ENCODE data around the gene ATRAID. TPM values are rescaled to one million over a fixed set of nuclear protein-coding genes. Genes with fewer than 3 reads are reported as not detected.

ATRAID gene
- total RNA-seq, 1 donor from 2014 or later: 88.3 TPM

DNA sequence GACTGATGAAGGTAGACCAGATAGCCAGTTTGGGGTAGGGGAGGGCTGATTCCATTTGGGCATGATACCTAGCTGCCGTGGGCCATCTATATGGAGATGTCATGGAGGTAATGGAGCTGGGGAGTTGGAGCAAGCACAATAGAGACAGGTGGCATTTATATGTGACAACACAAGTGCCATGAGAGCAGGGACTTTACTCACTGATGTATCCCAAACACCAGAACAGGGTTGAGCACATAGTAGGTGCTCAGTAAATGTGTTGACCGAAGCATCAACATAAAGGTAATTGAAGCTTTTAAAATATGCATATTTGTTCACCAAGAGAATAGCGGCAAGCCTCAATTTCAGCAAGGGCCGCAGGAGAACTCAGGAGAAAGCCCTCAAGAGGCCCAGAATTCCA is 36.1 kb downstream of the ATRAID start:
- no peak for DNase-seq (ENCODE audit: low spot score)

DNA sequence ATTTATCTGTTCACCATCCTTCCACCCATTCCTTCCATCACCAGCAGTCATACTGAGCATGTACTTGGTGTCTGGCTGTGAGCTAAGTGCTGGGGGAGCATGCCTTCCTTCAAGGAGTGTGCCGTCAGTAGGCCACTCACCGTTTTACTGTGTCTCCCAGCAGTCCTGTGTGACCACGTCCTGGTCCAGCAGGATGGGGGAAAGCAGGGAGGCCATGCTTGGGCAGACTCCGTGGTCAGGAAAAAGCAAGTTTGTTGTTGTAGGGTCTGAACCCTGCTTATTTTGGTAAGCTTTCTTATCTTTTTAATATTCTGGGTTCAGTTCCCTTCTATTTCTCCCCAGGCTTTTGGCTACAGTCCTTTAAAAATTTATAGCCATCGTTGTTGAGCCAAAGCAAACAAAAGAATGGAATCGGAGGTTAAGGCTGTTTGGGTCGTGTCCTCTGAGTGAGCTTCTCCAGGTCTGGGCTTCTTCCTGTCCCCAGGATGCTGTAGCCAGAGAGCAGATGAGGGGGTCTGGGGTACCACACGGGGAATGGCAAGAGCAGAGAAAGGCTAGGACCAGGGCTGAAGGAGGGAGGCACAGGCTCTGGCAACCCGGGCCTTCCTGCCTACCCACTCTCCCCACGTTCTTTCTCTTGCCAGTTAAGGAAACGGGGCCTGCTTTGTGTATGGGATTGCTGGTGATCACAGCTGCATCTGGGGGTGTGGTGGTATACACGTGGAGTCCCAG is 37.5 kb downstream of the ATRAID start:
- no peak for DNase-seq (ENCODE audit: low spot score)

GRCh38 chr2:27249891-27250651 is 38.2 kb downstream of the ATRAID start:
- DNase-seq (ENCODE audit: low spot score): no peak

GRCh38 chr2:27250652-27251379 is 39.0 kb downstream of the ATRAID start:
- DNase-seq (ENCODE audit: low spot score): no peak

GRCh38 chr2:27251766-27252165 is 39.9 kb downstream of the ATRAID start:
- no peak for DNase-seq (ENCODE audit: low spot score)

DNA sequence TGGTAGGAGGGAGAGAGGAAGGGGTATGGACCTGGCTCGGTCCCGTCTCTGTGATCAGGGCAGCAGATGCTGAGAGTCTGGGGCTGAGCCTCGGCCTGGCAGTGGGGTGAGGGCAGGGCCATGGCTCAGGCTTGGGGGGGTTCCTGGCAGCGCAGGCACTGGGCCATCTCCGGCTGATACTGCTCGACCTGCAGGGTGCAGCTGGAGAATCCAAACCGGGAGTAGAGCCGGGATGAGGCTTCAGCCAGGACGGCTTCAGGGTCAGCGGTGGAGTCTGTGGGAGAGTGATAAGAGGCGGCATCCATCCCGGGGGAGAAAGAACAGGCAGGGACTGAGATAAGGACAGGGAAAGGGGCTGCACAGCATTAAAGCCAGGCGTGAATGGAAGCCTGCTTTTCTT is 43.3 kb downstream of the ATRAID start:
- no peak for DNase-seq (ENCODE audit: low spot score)

DNA sequence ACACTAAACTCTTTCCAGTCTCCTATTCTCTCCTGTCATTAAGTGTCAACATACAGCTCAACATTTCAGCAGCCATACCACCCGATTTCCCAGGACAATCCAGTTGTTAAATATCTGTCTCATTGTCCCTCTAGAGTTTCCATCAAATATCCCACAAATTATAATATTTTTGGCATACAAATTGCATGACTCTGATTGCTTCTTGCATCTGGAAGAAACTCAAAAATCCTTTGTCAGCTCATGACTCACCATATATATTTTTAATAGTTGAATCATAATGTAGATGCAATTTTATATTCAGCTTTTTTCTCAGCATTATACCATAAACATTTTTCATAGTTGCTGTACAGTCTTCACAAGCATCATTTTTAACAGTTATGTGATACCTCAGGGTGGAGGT is 43.8 kb downstream of the ATRAID start:
- no peak for DNase-seq (ENCODE audit: low spot score)

DNA sequence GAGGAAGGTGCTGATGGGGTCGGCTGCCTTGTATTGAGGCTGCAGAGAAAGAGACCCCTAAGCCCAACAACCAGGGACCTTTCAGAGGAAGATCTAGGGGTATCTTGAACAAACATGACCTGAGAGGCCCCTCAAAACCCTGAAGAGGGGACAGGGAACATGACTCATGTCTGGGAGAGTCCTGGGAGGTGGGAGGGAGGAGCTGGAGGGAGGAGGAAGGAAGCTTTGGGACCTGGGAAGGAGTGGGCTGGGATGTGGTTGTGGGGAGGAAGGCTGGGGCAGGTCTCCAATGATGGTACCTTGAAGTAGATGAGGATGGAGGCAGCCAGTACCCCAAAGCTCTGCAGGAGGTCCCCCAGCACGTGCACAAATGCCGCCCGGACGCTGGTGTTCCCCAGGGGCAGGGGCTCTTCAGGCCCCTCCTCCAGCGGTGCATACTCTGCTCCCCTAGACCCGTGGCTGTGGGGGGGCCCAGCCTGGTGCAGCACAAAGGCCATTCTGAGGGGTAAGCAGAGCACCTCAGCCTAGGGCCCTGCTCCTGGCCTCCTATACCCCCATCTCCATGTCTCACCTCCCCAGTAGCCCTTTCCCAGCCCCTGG is 45.1 kb downstream of the ATRAID start:
- no peak for DNase-seq (ENCODE audit: low spot score)

DNA sequence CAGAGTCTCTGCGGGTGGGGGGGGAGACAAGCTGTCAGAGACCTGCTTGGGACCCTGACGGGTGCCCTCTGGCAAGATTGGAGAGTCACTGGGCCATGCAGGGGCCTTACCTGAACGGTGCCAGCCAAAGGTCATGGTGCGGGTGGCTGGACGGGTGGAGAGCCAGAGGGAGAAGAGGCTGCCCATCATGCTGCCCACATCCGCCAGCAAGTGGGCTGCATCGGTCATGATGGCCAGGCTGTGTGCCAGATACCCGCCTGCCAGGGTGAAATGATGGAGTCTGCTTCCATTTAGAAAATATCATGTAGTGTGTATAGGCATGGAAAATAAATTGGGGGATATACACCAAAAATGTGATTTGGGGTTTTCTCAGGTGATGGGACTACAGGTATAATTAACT is 46.2 kb downstream of the ATRAID start:
- no peak for DNase-seq (ENCODE audit: low spot score)

DNA sequence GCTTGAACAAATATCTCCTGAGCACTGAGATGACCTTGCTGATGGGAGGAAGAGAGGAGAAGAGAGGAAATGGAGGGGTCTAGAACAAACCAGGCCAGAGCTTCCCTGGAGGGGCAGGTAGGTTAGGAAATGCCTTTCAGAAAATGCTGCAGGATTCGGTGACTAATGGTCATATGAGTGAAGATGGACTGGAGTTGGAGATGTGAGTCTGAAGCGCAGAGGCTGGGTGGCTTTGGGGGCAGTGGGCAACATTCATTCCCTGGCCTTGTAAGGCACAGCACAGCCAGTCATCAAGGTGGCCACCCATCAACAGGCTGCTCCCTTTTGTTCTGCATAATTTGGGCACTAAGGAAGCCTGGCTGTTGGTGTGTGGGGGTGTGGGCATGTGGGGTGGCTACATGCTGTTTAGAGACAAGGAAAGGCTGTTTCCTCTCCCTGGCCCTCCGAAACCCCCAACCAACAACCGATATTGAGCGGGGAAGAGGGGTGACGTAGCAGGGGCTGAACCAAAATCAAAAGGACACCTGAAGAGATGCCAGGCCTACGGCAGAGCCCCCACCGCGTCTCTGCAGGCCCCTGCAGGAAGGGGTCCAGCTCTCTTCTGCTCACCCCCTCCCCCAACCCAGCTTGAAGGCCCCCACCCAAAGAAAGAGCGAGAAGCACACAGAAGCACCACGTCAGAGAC is 49.5 kb downstream of the ATRAID start:
- no peak for DNase-seq (ENCODE audit: low spot score)

- DNase-seq (ENCODE audit: low spot score): no peak
These were observed 50.1 kb downstream of the ATRAID start for GRCh38 chr2:27261926-27262298.

GRCh38 chr2:27262379-27263286 is 50.8 kb downstream of the ATRAID start, which contains the start of gene SLC30A3:
TSS of gene SLC30A3 (minus strand) at chr2:27263047. CDS start at chr2:27262906, 141 bp downstream.
- DNase-seq (ENCODE audit: low spot score): no peak

DNA sequence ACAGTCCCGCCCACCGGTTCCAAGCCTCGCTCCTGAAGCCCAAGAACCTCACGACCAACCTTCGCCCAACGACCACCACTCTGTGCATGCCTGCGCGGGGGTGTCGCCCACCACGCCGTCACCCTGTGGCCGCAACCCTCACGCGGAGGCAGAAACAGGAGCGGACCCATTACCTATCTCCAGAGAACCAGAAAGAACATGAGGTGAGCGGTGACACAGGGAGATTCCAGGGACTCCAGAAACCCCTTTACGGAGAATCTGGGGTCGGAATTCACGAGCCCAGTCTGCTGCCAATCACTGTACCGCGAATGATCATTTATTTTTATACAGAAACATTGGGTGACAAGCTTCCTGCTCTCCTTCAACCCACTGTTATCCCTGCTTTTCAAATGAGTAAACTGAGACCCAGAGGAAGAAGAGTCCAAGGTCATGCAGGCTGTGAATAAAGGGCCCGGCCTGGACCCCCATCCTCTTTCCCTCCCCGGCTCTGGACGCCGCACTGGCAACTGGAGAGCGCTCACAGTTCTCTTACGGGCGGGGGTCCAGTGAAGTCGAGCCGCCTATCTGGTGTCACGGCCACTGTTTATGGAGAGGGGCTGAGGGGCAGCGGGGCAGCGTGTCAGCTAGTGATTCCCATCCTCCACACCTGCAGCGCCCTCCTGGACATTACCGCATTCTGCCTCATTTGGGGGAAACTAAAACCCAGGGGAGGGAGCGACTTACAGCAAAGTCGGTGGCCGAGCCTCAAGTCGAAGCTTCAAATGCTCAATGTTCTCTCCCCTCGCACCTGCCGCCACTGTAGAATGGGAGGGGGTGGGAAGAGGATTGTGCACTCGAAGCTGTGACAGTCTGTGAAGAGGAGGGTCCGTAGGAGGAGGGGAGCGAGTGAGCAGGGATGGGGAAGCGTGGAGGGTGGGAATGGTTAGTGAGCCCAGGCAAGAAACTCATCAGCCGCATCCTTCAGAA is 51.7 kb downstream of the ATRAID start:
- DNase-seq (ENCODE audit: low spot score): no peak

- DNase-seq (ENCODE audit: low spot score): no peak
These were observed 52.5 kb downstream of the ATRAID start for GRCh38 chr2:27264253-27264752.

- DNase-seq (ENCODE audit: low spot score): no peak
These were observed 53.1 kb downstream of the ATRAID start for GRCh38 chr2:27264753-27265535.

DNA sequence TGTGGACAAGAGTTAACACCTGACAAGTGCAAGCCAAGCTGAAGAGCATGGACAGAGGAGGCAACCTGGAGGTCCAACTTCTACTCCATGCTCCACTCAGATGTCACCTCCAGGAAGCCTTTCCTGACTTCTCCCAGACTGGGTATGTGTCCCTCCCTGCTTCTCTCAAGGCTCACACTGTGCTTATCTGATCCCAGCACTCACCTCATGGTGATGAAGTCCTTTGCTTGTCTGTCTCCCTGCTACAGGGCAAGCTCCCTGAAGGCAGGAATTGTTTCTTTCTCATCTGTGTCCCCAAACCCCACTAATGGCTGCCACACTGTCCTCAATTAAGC is 53.7 kb downstream of the ATRAID start:
- no peak for DNase-seq (ENCODE audit: low spot score)

Data from mesenteric fat pad (tissue), 1 donor.